ENCODE measurements around the gene C9.

The C9 gene

GRCh38 chr5:39349484-39349883, 14.8 kb downstream of the C9 start:
- no peaks in the 10 kb centered on the region for H3K4me1 ChIP-seq (ENCODE audit: control insufficient read depth, low read length)
- no peaks in the 10 kb centered on the region for H3F3A ChIP-seq (ENCODE audit: control insufficient read depth, insufficient read depth)
- no peaks in the 10 kb centered on the region for H3K27me3 ChIP-seq (ENCODE audit: control insufficient read depth, low read length)
- H3K27ac ChIP-seq (ENCODE audit: low read depth, low read length): no peak overlapping the region
- H3K4me3 ChIP-seq (ENCODE audit: low read length): no peak overlapping the region
- H3K9me2 ChIP-seq (replicated peaks; ENCODE audit: control insufficient read depth, low read length): no peaks in the 10 kb centered on the region
- no peaks in the 10 kb centered on the region for H4K20me1 ChIP-seq (ENCODE audit: control insufficient read depth, insufficient read depth, low read depth, low read length)
- no peaks in the 10 kb centered on the region for H3K79me2 ChIP-seq (ENCODE audit: control insufficient read depth, low read length)
- no peaks in the 10 kb centered on the region for H3K9me3 ChIP-seq (ENCODE audit: control insufficient read depth, insufficient read depth, low read length)
- TF ChIP-seq, protein P1, sequence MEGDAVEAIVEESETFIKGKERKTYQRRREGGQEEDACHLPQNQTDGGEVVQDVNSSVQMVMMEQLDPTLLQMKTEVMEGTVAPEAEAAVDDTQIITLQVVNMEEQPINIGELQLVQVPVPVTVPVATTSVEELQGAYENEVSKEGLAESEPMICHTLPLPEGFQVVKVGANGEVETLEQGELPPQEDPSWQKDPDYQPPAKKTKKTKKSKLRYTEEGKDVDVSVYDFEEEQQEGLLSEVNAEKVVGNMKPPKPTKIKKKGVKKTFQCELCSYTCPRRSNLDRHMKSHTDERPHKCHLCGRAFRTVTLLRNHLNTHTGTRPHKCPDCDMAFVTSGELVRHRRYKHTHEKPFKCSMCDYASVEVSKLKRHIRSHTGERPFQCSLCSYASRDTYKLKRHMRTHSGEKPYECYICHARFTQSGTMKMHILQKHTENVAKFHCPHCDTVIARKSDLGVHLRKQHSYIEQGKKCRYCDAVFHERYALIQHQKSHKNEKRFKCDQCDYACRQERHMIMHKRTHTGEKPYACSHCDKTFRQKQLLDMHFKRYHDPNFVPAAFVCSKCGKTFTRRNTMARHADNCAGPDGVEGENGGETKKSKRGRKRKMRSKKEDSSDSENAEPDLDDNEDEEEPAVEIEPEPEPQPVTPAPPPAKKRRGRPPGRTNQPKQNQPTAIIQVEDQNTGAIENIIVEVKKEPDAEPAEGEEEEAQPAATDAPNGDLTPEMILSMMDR (IDR thresholded peaks at IDR 0.05; ENCODE audit: low read depth, low read length, poor library complexity, severe bottlenecking): no peak
- TF ChIP-seq EZH2phosphoT487 (IDR thresholded peaks at IDR 0.05; ENCODE audit: borderline replicate concordance, low read length): no peak
- no peak overlapping the region for H3K4me2 ChIP-seq (ENCODE audit: low read length)
- H3K36me3 ChIP-seq (ENCODE audit: control insufficient read depth, low read length): no peaks in the 10 kb centered on the region

DNA sequence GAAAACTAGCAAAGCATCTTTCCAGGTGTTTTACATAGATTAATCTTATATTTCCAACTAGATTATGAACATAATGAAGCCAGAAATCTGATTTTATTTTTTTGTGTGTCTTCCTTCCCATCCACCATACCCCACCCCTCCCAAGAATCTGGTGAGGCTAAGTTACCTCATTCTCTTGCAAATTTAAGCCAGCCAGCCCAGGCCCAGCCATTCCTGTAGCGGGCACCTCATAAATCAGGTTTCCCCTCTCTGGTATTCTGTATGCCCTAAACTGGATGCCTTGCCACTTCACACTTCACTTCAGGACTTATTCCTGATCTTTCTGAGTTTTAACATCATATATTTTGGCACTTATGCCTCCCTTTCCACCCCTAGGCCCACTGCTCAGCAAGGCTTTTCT, 21.8 kb downstream of the C9 start:
- Histone ChIP-seq H3K27ac (ENCODE audit: low read depth, low read length) (no peak overlapping the region), H4K20me1 (ENCODE audit: control insufficient read depth, insufficient read depth, low read depth, low read length) (no peaks in the 10 kb centered on the region), H3K9me2 (replicated peaks; ENCODE audit: control insufficient read depth, low read length) (no peaks in the 10 kb centered on the region), H3K9me3 (ENCODE audit: control insufficient read depth, insufficient read depth, low read length) (no peaks in the 10 kb centered on the region), H3K4me1 (ENCODE audit: control insufficient read depth, low read length) (no peaks in the 10 kb centered on the region), H3K4me3 (ENCODE audit: low read length) (no peak overlapping the region), H3F3A (ENCODE audit: control insufficient read depth, insufficient read depth) (no peaks in the 10 kb centered on the region), H3K79me2 (ENCODE audit: control insufficient read depth, low read length) (no peaks in the 10 kb centered on the region), H3K36me3 (ENCODE audit: control insufficient read depth, low read length) (no peaks in the 10 kb centered on the region), H3K27me3 (ENCODE audit: control insufficient read depth, low read length) (no peaks in the 10 kb centered on the region), H3K4me2 (ENCODE audit: low read length) (no peak overlapping the region)
- TF ChIP-seq, protein P1 (IDR thresholded peaks at IDR 0.05; ENCODE audit: low read depth, low read length, poor library complexity, severe bottlenecking): no peak
- TF ChIP-seq EZH2phosphoT487 (IDR thresholded peaks at IDR 0.05; ENCODE audit: borderline replicate concordance, low read length): no peak

DNA sequence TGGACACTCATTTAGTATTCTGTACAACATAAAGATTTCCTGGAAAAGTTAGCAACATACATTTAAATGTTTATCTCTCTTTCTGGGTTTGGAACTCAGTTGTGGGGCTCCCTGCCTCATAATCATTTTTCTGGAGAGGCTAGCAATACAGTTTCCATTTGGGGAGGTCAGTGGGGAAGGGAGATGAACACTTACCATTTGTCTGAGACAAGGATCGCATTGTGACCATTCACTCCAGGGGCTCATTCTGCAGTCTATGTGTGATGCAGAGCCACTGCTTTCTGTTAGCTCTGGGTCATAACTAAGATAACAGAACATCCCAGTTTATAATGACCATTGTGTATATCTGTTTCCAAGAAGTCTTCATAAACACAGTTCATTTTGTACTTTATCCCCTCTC, 22.4 kb downstream of the C9 start:
- no peaks in the 10 kb centered on the region for H3K9me2 ChIP-seq (replicated peaks; ENCODE audit: control insufficient read depth, low read length)

More for the DNA sequence above, 22.4 kb downstream of the C9 start:
- Histone ChIP-seq H3K9me3 (ENCODE audit: control insufficient read depth, insufficient read depth, low read length) (no peaks in the 10 kb centered on the region), H3F3A (ENCODE audit: control insufficient read depth, insufficient read depth) (no peaks in the 10 kb centered on the region), H3K4me2 (ENCODE audit: low read length) (no peak overlapping the region), H3K4me1 (ENCODE audit: control insufficient read depth, low read length) (no peaks in the 10 kb centered on the region), H3K79me2 (ENCODE audit: control insufficient read depth, low read length) (no peaks in the 10 kb centered on the region), H3K27me3 (ENCODE audit: control insufficient read depth, low read length) (no peaks in the 10 kb centered on the region), H3K4me3 (ENCODE audit: low read length) (no peak overlapping the region), H3K36me3 (ENCODE audit: control insufficient read depth, low read length) (no peaks in the 10 kb centered on the region), H3K27ac (ENCODE audit: low read depth, low read length) (no peak overlapping the region), H4K20me1 (ENCODE audit: control insufficient read depth, insufficient read depth, low read depth, low read length) (no peaks in the 10 kb centered on the region)
- TF ChIP-seq EZH2phosphoT487 (IDR thresholded peaks at IDR 0.05; ENCODE audit: borderline replicate concordance, low read length): no peak
- TF ChIP-seq, protein P1 (IDR thresholded peaks at IDR 0.05; ENCODE audit: low read depth, low read length, poor library complexity, severe bottlenecking): no peak

All from DOHH2 (cell line).